HG02852 (cell line): ENCODE results near the gene SCO2.
"Not testable (repeated sequence)": the region's sequence is repeated elsewhere in the genome, so short reads cannot be mapped to it uniquely, and the experiment has no call there.

ENCODE experiments used
- ATAC-seq: cut with Tn5 transposase; IDR thresholded peaks from one replicate; pipeline ENCODE4 v1.9.1; 2021; ENCODE audit warnings: mild to moderate bottlenecking, moderate library complexity; ENCODE audit not compliant: unreplicated experiment

Gene SCO2

GRCh38 chr22:50551160-50551752, 25.9 kb upstream of the SCO2 start:
- no peak for ATAC-seq

- ATAC-seq = no peak
Observed at GRCh38 chr22:50550395-50550794, 25.0 kb upstream of the SCO2 start.

GRCh38 chr22:50548921-50549790, 23.8 kb upstream of the SCO2 start:
- no peak for ATAC-seq

- ATAC-seq = no peak
Observed at GRCh38 chr22:50548040-50548920, 22.9 kb upstream of the SCO2 start.

- no peak for ATAC-seq
Observed at GRCh38 chr22:50547263-50547985, 22.0 kb upstream of the SCO2 start.

- no peak for ATAC-seq
Observed at GRCh38 chr22:50546326-50547262, 21.2 kb upstream of the SCO2 start.

- ATAC-seq = no peak
Observed at GRCh38 chr22:50545522-50546325, 20.3 kb upstream of the SCO2 start, which contains the start of gene KLHDC7B. Gene KLHDC7B, plus strand, starts transcription at chr22:50545899. Its CDS starts 345 bp downstream, at chr22:50546244.

GRCh38 chr22:50544746-50545253, 19.4 kb upstream of the SCO2 start:
- no peak for ATAC-seq

GRCh38 chr22:50544078-50544745, 18.8 kb upstream of the SCO2 start:
- no peak for ATAC-seq

- no peak for ATAC-seq
Observed at GRCh38 chr22:50542416-50542927, 17.1 kb upstream of the SCO2 start.

- not testable (repeated sequence) for ATAC-seq
Observed at GRCh38 chr22:50541667-50542026, 16.2 kb upstream of the SCO2 start.

GRCh38 chr22:50540381-50540780, 15.0 kb upstream of the SCO2 start:
- ATAC-seq = no peak

- no peak for ATAC-seq
Observed at GRCh38 chr22:50537765-50538164, 12.4 kb upstream of the SCO2 start.

- ATAC-seq = no peak
Observed at GRCh38 chr22:50536226-50536625, 10.8 kb upstream of the SCO2 start.

GRCh38 chr22:50535113-50535512, 9.7 kb upstream of the SCO2 start:
- no peak for ATAC-seq

GRCh38 chr22:50533856-50534711, 8.7 kb upstream of the SCO2 start:
- not testable (repeated sequence) for ATAC-seq
